HG03064 (cell line): Measurements from ENCODE around the gene COPG2.
"Not testable (repeated sequence)": the region's sequence is repeated elsewhere in the genome, so short reads cannot be mapped to it uniquely, and the experiment has no call there.

Source experiments
- ATAC-seq: cut with Tn5 transposase; IDR thresholded peaks from one replicate; pipeline ENCODE4 v1.9.1; 2021; ENCODE audit warnings: low read depth; ENCODE audit not compliant: unreplicated experiment

The COPG2 gene

GRCh38 chr7:130650611-130651120 lies 17.9 kb downstream of the COPG2 start:
- ATAC-seq, result no peak

GRCh38 chr7:130649004-130649790 lies 19.4 kb downstream of the COPG2 start:
- ATAC-seq, result peak; percentile 55

DNA sequence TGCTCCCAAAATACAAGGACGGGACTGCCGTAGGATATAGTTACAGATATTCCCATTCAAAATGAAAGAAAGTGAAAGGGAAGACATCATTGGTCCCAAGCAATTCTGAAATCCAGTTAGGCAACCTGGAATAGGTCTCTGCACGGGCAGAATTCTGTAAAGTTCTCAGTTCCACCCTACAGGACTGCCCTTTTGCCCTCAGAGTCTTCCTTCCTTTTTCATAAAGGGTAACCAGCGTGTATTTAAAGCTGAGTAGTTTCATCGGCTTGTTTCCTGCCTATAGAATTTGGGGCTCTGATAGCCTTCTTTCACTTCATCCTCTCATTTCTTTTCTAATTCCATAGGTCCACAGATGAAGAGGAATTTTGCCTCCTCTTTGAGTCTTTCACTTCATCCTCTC lies 20.0 kb downstream of the COPG2 start:
- ATAC-seq, result peak; percentile 15

DNA sequence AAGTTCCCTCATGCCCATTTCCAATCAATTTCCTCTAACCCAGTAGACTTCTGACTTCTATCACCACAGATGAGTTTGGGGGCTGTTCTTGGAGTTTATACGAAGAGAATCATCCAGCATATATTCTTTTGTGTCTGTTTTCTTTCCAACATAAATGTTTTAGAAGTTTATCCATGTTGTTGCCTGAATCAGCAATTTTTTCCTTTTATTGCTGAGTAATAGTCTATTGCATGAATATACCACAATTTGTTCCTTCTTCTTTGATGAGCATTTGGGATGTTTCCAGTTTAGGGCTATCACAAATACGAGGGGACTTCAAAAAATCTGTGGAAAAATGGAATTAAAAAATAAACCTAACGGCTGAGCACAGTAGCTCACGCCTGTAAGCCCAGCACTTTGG lies 26.2 kb downstream of the COPG2 start:
- ATAC-seq, result no peak

DNA sequence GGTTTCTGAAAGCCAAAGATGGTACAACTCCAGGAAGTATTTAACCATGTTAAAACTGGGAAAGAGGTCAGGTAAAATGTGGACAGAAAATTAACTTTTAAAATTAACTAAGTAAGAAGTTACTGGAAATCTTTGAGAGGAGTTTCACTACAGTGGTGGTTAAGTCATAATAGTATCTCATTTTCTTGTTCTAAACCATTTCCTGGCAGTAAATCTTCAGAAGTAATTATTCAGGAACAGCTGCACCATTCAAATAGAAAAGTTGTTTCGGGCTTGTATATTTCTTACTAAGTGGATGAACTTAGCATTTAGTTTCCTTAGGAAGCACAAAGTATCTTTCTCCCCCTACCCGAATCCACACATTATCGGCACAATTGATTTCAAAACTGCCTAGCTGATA lies 27.1 kb downstream of the COPG2 start:
- ATAC-seq, result no peak

- no peak for ATAC-seq
Observed at GRCh38 chr7:130641040-130641439, 27.5 kb downstream of the COPG2 start.

DNA sequence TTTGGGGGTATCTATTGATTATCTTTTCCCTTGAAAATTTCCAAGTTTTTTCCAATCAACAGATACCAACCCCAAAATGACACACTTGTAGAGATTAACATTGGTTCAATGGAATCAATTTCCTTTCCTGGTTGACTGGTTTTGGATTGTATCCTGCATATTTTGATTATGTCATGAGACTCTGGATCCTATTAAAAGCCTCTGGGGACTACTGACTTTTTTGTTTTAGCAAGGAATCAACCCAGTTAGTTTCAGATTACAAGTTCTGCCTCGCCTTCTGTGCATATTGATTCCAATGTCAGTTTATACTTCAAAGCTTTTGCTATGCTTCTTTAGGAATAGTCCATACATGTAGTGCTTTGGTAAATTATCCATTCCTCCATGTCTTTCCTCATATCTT lies 29.2 kb downstream of the COPG2 start:
- no peak for ATAC-seq

- no peak for ATAC-seq
Observed at GRCh38 chr7:130632111-130632510, 36.4 kb downstream of the COPG2 start.

DNA sequence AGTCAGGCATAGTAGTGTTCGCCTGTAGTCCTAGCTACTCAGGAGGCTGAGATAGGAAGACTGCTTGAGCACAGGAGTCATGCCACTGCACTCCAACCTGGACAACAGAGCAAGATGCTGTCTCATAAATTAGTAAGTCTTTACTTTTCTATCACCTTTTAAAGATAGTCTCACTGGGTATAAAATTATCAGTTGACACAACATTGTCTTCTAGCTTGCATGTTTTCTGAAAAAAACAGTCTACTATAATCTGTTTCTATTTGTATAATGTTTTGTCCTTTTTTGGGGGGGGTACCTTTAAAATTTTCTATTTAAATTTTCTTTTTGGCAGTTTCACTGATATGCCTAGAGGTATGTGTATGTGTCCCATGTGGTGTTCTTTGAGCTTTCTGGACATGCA lies 39.6 kb downstream of the COPG2 start:
- no peak for ATAC-seq

- ATAC-seq, result no peak
Observed at GRCh38 chr7:130627775-130628174, 40.8 kb downstream of the COPG2 start.

DNA sequence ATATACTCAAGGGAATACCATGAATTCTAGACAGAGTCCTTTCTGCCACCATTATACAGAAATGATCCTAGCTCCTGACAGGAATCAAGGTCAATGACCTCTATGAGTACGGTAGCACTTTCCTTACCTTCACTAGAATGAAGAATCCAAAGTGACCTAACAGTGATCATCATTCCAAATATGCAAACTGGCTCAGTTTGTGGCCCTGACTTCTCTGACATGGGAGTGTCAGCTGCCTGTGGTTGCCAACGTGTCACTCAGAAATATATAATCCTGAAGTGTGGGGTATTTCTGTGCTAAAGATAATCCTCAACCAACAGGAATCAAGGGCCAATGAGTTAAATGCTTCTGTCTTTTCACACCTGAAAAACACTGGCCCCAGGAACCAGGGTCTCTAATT lies 45.7 kb downstream of the COPG2 start:
- ATAC-seq, result no peak

GRCh38 chr7:130615583-130615982 lies 53.0 kb downstream of the COPG2 start:
- no peak for ATAC-seq

DNA sequence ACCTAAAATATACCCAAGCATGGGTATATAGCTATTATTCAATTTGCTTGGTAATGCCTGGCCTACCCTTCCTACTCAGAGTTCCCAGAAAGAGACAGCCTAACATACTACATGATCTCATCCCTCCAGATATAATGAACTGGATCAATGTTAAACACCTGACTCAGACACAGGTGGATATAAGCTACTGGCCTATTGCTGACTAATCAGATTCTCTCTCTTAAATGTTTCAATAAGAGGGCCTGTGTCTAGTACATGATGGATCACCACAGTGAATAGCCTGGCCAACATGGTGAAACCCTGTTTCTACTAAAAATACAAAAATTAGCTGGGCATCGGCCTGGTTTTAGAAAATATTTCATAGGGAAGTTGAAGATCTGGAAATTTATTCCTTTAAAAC lies 54.1 kb downstream of the COPG2 start:
- no peak for ATAC-seq

DNA sequence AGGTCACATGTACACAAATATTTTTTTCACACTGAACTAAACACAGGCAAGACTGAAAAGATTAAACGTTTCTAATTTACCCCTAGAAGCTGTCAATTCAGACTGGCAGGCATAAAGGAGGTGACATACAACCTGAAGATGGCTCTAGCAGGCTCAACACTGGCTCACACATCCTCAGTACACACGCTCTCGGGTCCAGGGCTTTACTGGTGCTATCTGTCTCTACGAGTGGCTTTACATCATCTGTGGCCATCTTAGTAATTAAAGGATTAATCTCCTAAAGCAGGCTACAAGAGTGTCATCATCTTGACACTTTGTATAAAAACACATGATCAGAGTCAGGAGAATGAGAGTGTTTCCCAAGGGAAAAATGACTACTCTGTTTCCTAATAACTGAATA lies 57.3 kb downstream of the COPG2 start:
- ATAC-seq, result no peak

GRCh38 chr7:130607066-130607465 lies 61.5 kb downstream of the COPG2 start:
- not testable (repeated sequence) for ATAC-seq

- ATAC-seq, result no peak
Observed at GRCh38 chr7:130606161-130606560, 62.4 kb downstream of the COPG2 start.

DNA sequence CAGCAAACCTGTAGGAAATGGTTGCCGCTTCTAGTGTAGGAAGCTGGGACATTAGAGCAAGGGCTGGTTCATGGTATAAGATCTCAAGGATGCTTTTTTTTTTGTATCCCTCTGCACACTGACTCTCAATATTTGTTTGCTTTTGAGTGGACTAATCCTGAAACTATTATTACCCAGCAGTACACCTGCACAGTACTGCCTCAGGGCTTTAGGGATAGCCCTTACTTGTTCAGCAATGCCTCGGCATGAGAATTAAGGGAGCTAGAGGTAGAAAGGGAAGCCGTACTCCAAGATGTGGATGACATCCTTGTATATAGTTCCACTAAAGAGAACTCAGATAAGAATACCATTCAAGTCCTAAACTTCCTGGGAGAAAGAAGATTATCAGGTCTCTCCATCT lies 70.5 kb downstream of the COPG2 start:
- no peak for ATAC-seq

DNA sequence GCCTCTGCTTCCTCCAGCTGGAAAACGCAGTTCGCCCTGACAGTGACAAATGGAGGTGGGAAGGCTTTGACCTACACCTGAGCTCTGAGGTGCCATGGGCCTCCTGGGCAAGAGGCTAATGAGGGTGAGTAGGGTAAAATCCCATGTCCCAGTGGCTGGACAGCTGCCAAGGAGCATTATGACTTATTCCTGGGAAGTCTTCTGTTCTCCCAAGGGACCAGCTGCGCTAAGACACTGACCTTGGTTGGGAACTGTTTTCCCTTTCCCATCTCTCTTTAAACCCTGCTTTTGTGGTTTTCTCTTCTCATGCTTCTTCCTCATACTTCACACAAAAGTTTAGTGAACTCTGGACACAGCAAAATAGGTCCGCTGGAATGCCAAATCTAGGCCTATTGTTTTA lies 72.6 kb downstream of the COPG2 start:
- ATAC-seq, result no peak

GRCh38 chr7:130593033-130593432 lies 75.5 kb downstream of the COPG2 start:
- ATAC-seq, result no peak

GRCh38 chr7:130591464-130591863 lies 77.1 kb downstream of the COPG2 start:
- ATAC-seq, result not testable (repeated sequence)

DNA sequence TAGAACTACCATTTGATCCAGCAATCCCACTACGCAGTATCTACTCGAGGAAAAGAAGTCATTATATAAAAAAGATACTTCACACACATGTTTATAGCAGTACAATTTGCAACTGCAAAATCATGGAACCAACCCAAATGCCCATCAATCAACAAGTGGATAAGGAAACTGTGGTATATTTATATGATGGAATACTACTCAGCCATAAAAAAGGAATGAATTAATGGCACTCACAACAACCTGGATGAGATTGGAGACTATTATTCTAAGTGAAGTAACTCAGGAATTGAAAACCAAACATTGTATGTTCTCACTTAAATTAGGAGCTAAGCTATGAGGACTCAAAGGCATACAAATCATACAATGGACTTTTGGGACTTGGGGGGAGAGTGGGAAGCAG lies 82.6 kb downstream of the COPG2 start:
- not testable (repeated sequence) for ATAC-seq

GRCh38 chr7:130575110-130575509 lies 93.4 kb downstream of the COPG2 start:
- not testable (repeated sequence) for ATAC-seq
